K562 (cell line): ENCODE results near the gene PARD6B. TPM values are rescaled to one million over a fixed set of nuclear protein-coding genes. Genes with fewer than 3 reads are reported as not detected.

Source experiments
- DNMT1 ChIP-seq: fragments of 450-650 bp; IDR thresholded peaks from 2 replicates; pipeline ENCODE4 v1.6.1; 2016; ENCODE audit warnings: antibody characterized with exemption, mild to moderate bottlenecking
- ELF2 ChIP-seq: fragments of 250-450 bp; sonication (Bioruptor Pico); IDR thresholded peaks from 2 replicates; pipeline ENCODE4 v1.5.0; 2021; ENCODE audit warnings: mild to moderate bottlenecking
- EP300 ChIP-seq: IDR thresholded peaks from 2 replicates; pipeline ENCODE4 v1.6.1; 2012; ENCODE audit warnings: low read length, improper control_type of control experiment
- FOXA3 ChIP-seq, 2 experiments: fragments of 450-650 bp in 1 of 2; sonication (generic) in 1 of 2; formaldehyde crosslinking; IDR thresholded peaks in 1 of 2; conservative IDR thresholded peaks in 1 of 2; 2 replicates each; pipeline versions ENCODE4 v1.4.0 to v1.8.0; 2020 to 2022; ENCODE audit warnings: mild to moderate bottlenecking in 2 of 2, missing genetic modification reagents in 1 of 2
- HMG20A ChIP-seq: fragments of 450-650 bp; formaldehyde crosslinking; conservative IDR thresholded peaks from 2 replicates; pipeline ENCODE4 v1.4.0; 2020; ENCODE audit warnings: mild to moderate bottlenecking, mixed read lengths
- HNRNPK ChIP-seq: fragments of 200-400 bp; formaldehyde crosslinking; IDR thresholded peaks from one replicate; pipeline ENCODE4 v1.6.1; 2018; ENCODE audit warnings: mild to moderate bottlenecking, low read depth, low read length; ENCODE audit not compliant: poor library complexity, severe bottlenecking
- JUND ChIP-seq, 2 experiments: IDR thresholded peaks; 2 replicates in 1 of 2; 3 replicates in 1 of 2; pipeline ENCODE4 v1.6.1; 2011; ENCODE audit warnings: borderline replicate concordance in 2 of 2, low read depth in 2 of 2, low read length in 2 of 2, improper control_type of control experiment in 1 of 2, missing biosample characterization in 1 of 2, missing genetic modification characterization in 1 of 2, missing genetic modification reagents in 1 of 2
- KDM1A ChIP-seq, 2 experiments: fragments of 450-650 bp; IDR thresholded peaks; 2 replicates each; pipeline ENCODE4 v1.6.1; 2016; ENCODE audit warnings: mild to moderate bottlenecking in 2 of 2
- MYC ChIP-seq, 2 experiments: fragments of 250-450 bp in 1 of 2; sonication (Bioruptor Pico) in 1 of 2; IDR thresholded peaks; 2 replicates each; pipeline versions ENCODE4 v1.5.1 to v1.6.1; 2012 to 2021; ENCODE audit warnings: low read depth in 2 of 2, borderline replicate concordance in 1 of 2, improper control_type of control experiment in 1 of 2, low read length in 1 of 2, mild to moderate bottlenecking in 1 of 2, moderate library complexity in 1 of 2
- SMAD4 ChIP-seq: fragments of 250-450 bp; sonication (Bioruptor Pico); conservative IDR thresholded peaks from 2 replicates; pipeline ENCODE4 v1.8.0; 2021; ENCODE audit warnings: inconsistent platforms, mild to moderate bottlenecking, moderate library complexity
- ZBTB11 ChIP-seq, 3 experiments: fragments of 200-800 bp in 1 of 3; fragments of 250-450 bp in 1 of 3; fragments of 450-650 bp in 1 of 3; sonication (Bioruptor Pico) in 1 of 3; sonication (Bioruptor generic) in 1 of 3; formaldehyde crosslinking in 1 of 3; IDR thresholded peaks; 2 replicates each; pipeline versions ENCODE4 v1.6.1 to v1.8.0; 2016 to 2022; ENCODE audit warnings: mild to moderate bottlenecking in 2 of 3, missing genetic modification characterization in 2 of 3, missing compliant biosample characterization in 1 of 3, moderate library complexity in 1 of 3
- ZFP1 ChIP-seq: fragments of 450-650 bp; formaldehyde crosslinking; IDR thresholded peaks from 2 replicates; pipeline ENCODE4 v1.4.0; 2020; ENCODE audit warnings: mild to moderate bottlenecking, mixed read lengths
- ZHX1 ChIP-seq: fragments of 150-350 bp; conservative IDR thresholded peaks from 2 replicates; pipeline ENCODE4 v1.6.1; 2014; ENCODE audit warnings: low read length
- ZMIZ1 ChIP-seq, 2 experiments: fragments of 150-350 bp in 1 of 2; IDR thresholded peaks; 2 replicates each; pipeline ENCODE4 v1.6.1; 2012 to 2016; ENCODE audit warnings: low read depth in 2 of 2, low read length in 2 of 2, mild to moderate bottlenecking in 1 of 2, moderate library complexity in 1 of 2
- ZNF165 ChIP-seq: fragments of 250-450 bp; sonication (Bioruptor Pico); IDR thresholded peaks from 2 replicates; pipeline ENCODE4 v1.4.0; 2020; ENCODE audit warnings: borderline replicate concordance
- ZNF184 ChIP-seq: sonication (generic); formaldehyde crosslinking; IDR thresholded peaks from 2 replicates; pipeline ENCODE4 v1.5.0; 2020; ENCODE audit warnings: missing genetic modification reagents
- polyA plus RNA-seq, 8 experiments: library from polyadenylated mRNA; depleted of rRNA in 4 of 8; stranded (reverse) in 5 of 8; unstranded in 3 of 8; fragments of >200 nt; fragmentation: Nextera tagmentation in 2 of 8; fragmentation: Illumina TruSeq in 1 of 8; extraction: Ambion mirVana in 2 of 8; extraction: Trizol in 1 of 8; gene quantifications; 2 replicates each; pipeline versions ENCODE4 v1.2.1 to v1.2.3, GENCODE V29; 2011 to 2014; ENCODE audit warnings: inconsistent platforms in 1 of 8, missing spikeins in 1 of 8
- total RNA-seq, 7 experiments: library from RNA; depleted of rRNA in 6 of 7; stranded (reverse); fragments of >200 nt in 6 of 7; fragmentation: Illumina TruSeq in 2 of 7; extraction: Trizol in 2 of 7; gene quantifications; 2 replicates each; pipeline versions ENCODE4 v1.2.1 to v1.2.3, GENCODE V29; 2011 to 2021; ENCODE audit warnings: low replicate concordance in 1 of 7

Gene PARD6B
- total and polyA plus RNA-seq, 9 of the 15 experiments (the other 6 are each of a cell fraction or from before 2014, with no cell fraction given): 1.7 to 12.3 (median 5.5) TPM

GRCh38 chr20:50688256-50688975, 43.0 kb upstream of the PARD6B start (continued):
- TF ChIP-seq ZBTB11 (CRISPR knock-in tag; IDR thresholded peaks at IDR 0.05): peak in 1 of 3 experiments; percentile 45; a peak in 2 of 6 replicates
- no peak for TF ChIP-seq HMG20A (CRISPR knock-in tag)
- TF ChIP-seq FOXA3 (CRISPR knock-in tag; conservative IDR thresholded peaks at IDR 0.05 in 1 of 2, IDR thresholded peaks at IDR 0.05 in 1 of 2): no peak
- TF ChIP-seq ZNF184 (CRISPR knock-in tag): no peak
- no peak for TF ChIP-seq MYC (IDR thresholded peaks at IDR 0.05; ENCODE audit: low read depth, low read length)
- no peak for TF ChIP-seq MYC (CRISPR knock-in tag; IDR thresholded peaks at IDR 0.05; ENCODE audit: borderline replicate concordance, low read depth)
- peak in 1 of 2 experiments; percentile 42; a peak in 1 of 4 replicates for TF ChIP-seq KDM1A (IDR thresholded peaks at IDR 0.05)
- no peak for TF ChIP-seq ZMIZ1 (IDR thresholded peaks at IDR 0.05; ENCODE audit: low read depth in 2 of 2, low read length in 2 of 2)
- TF ChIP-seq SMAD4: no peak
- no peak for TF ChIP-seq ELF2 (CRISPR knock-in tag)
- TF ChIP-seq DNMT1: no peak
- TF ChIP-seq ZHX1: no peak
- no peak for TF ChIP-seq HNRNPK
- TF ChIP-seq EP300: no peak
- TF ChIP-seq ZFP1 (CRISPR knock-in tag): no peak
- TF ChIP-seq JUND (IDR thresholded peaks at IDR 0.05; ENCODE audit: borderline replicate concordance, low read depth, low read length): no peak
- TF ChIP-seq JUND (tag; IDR thresholded peaks at IDR 0.05; ENCODE audit: borderline replicate concordance, low read depth, low read length): no peak
- TF ChIP-seq ZNF165: no peak
